ENCODE results near the gene DEPDC4. TPM values are rescaled to one million over a fixed set of nuclear protein-coding genes. Genes with fewer than 3 reads are reported as not detected.
"Not testable (repeated sequence)": the region's sequence is repeated elsewhere in the genome, so short reads cannot be mapped to it uniquely, and the experiment has no call there.

DEPDC4 gene
- total RNA-seq (ENCODE audit: insufficient read depth, low replicate concordance): not detected

DNA sequence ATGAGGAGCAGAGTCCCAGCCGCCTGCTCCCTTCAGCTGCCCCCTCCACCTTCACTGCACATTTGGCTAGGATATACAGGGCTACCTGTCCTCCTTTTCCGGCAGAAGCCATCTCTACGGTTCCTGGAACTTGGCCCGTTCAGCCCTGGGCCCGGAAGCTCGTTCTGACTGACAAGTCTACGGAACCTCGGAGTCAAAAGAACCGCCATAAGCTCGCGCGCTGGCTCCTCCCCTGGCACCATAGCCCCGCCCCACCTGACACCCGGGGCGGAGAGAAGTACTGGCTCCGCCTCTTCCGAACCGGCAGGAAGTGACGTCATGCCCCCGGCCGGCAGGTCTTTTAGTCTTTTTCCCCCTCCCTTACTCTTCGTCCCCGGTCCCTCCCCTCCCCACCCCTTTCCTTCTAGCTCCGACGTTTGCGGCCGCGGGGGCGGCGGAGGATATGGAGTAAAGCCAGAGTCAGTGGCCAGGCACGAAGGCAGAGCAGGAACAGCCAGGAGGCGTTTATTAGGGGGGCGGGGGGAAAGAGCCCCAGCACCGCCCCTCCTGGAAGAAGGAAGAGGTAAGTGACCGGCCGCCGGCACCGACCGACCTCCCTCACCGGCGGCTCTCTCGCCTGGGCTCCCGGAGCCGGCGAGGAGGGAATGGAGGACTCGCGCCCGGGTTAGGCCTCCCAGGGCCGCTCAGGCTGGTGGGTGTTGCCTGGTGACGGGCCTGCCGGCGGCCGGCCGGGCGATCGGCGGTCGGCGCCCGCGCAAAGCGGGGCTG, at the start of gene DEPDC4, which contains the start of gene SCYL2:
TSS of gene DEPDC4 (minus strand) at position 245 of the 768 bp plus-strand sequence. CDS start at position 242, 3 bp downstream.
TSS of gene SCYL2 (plus strand) at position 343 of the 768 bp plus-strand sequence. CDS start 15,794 bp downstream, outside the sequence.
- peak; percentile 98 for DNase-seq (ENCODE audit: low spot score)

- DNase-seq (ENCODE audit: low spot score): no peak
Measured at GRCh38 chr12:100311317-100311716, 44.4 kb upstream of the DEPDC4 start.

- DNase-seq (ENCODE audit: low spot score): not testable (repeated sequence)
Measured at GRCh38 chr12:100308138-100308537, 41.3 kb upstream of the DEPDC4 start.

- DNase-seq (ENCODE audit: low spot score): not testable (repeated sequence)
Measured at GRCh38 chr12:100304334-100304733, 37.5 kb upstream of the DEPDC4 start.

- DNase-seq (ENCODE audit: low spot score): no peak
Measured at GRCh38 chr12:100303831-100304230, 37.0 kb upstream of the DEPDC4 start.

- DNase-seq (ENCODE audit: low spot score): no peak
Measured at GRCh38 chr12:100302081-100302480, 35.2 kb upstream of the DEPDC4 start.

DNA sequence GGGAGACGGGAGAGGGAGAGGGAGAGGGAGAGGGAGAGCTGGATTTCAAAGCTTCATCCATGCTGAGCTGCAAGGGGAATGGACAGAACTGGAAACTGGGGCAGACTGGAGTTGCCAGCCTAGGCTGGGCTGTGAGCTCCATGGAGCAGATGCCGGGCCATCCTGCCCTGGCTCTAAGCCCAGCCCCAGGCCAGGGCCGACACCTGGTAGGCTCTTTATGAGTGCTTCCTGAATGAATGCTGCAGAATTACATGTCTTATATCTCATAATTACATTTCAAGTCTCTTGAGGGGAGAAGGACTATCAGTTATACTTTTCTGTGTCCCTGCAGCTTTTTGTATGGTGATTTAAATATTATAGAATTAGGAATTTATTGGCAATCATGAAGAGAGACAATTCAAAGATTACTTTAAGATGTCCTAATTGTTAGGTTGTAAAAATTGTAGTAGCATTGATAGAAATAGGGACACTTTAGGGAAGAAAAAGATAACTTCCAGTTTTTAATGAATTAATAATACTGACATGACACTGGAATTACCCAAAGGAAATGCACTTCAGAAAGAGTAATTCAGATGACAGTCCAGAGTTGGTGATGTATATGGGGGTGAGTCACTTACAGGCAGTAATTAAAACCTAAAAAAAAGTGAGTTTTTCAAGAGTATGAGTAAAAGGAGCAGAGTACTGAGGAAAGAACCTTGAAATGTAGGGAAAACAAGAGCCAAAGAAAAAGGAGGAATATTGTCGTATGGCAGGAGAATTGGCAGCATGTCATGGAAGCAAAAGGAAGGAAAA, 29.1 kb upstream of the DEPDC4 start:
- DNase-seq (ENCODE audit: low spot score): no peak

GRCh38 chr12:100294366-100294765, 27.5 kb upstream of the DEPDC4 start:
- not testable (repeated sequence) for DNase-seq (ENCODE audit: low spot score)

GRCh38 chr12:100293017-100293416, 26.1 kb upstream of the DEPDC4 start:
- DNase-seq (ENCODE audit: low spot score): no peak

DNA sequence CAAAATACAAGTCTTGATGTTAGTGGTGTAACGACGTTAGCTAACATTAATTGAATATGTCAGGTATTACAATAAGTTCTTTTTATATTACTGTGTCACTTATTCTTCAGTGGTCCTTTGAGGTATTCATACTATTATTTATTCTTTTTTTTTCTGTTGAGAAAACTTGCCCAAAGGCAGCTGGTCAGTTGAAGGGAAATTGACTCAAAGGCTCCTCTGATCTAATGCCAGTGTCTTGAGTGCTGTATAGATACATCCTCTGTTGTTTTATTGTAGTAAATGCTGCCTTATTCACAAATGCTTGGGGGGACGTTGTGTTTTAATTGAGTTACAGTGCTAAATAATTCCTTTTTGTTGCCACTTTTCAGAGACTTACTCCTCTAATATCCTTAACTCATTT, 23.1 kb upstream of the DEPDC4 start:
- DNase-seq (ENCODE audit: low spot score): no peak

GRCh38 chr12:100289038-100289437, 22.2 kb upstream of the DEPDC4 start:
- no peak for DNase-seq (ENCODE audit: low spot score)

DNA sequence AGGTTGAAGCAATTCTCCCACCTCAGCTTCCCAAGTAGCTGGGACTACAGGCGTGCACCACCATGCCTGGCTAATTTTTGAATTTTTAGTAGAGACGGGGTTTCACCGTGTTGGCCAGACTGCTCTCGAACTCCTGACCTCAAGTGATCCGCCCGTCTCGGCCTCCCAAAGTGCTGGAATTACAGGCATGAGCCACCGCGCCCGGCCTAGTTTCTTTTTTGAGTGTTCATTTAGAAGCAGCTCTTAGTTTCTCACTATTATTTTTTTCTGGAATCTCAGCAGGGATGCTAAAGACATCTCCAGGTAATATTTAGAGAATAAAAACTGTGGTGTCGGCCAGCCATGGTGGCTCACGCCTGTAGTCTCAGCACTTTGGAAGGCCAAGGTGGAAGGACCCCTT, 17.7 kb upstream of the DEPDC4 start:
- DNase-seq (ENCODE audit: low spot score): not testable (repeated sequence)

DNA sequence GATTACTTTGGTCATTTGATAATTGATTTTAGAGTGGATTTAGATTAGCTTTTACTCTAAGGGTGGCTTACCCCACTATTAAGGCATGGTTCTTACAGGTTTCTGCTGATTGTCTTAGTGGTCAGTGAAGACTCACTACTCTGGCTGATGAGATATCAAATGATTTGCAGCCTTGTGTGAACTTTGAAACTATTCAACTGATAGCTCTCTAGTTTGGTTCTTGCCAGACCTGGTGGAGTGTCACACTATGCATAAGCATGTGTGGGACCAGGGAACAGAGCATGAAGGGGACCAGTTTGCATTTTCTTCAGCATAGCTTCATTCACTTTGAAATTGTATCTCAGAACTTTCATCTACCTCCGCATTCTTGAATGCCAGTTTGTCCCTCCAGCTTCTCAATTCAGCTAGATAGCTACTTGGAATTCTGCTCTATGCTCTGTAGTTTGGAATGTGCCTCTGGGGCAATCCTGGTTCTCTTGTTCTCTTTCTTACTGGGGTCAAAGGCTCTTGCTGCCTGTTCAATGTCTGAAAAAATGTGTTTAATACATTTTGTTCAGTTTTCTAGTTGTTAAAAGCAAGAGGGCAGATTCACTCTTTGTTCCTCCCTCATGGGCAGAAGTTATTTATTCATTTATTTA, 12.8 kb upstream of the DEPDC4 start:
- no peak for DNase-seq (ENCODE audit: low spot score)

DNA sequence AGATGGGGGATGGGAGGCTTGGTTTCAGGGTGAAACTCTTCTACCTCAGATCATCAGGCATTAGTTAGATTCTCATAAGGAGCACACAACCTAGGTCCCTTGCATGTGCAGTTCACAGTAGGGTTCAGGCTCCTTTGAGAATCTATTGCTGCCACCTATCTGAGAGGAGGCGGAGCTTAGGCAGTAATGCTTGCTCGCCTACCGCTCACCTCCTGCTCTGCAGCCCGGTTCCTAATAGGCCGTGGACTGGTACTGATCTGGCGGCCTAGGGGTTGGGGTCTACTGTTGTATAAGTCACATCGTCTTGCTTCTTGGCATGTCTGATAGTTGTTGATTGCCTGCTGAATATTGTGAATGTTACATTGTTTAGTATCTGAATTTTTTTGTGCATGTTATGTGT, 12.3 kb upstream of the DEPDC4 start:
- no peak for DNase-seq (ENCODE audit: low spot score)

GRCh38 chr12:100274291-100274690, 7.4 kb upstream of the DEPDC4 start:
- DNase-seq (ENCODE audit: low spot score): no peak

DNA sequence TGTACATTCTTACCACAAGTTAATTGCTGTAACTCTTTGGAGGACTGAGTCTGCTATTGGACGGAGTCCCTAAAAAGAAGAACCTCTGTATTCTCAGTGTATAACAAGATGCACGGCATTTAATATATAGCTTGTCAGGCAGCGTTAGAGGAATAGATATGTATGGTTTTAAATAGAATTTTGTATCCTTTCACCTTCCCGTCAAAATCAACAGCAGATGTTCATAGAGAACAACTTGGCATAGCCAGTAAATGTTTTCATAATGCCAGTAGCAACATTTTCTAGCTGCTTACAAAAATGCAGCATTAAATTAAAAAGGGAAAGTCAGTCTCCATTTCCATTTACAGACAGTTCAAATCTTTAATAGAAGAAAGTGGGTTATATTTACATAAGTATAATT, 6.9 kb upstream of the DEPDC4 start:
- DNase-seq (ENCODE audit: low spot score): no peak

DNA sequence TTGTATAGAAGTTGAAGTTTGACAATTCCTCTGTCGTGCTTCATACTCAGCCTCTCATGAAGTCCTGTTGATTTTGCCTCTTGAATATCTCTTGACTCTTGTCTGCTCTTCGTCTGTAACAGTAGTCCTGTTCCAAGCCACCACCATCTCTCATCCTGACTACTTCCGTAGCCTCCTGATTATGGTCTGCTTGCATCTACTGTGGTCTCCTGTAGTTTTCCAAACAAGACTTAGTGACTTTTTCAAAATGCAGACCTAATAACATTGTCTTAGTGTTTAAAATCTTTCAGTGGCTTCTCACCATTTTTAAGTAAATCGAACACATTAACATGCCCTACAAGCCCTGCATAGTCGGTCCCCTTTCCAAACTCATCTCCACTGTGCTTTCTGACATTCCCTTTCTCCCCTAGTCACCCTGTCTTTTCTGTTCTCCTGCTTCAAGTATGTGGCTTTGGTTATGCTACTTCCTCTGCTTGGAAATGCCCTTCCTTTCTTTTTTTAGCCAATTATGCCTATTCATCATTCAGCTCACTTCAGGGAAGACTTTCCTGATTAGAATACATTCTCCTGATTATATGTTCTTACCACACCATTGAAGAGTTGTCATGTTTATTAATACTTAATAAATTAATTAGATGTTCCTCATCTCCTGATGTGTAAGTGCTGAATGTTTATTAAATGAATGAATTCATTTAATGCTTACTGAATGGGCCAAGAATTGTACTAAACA, 2.1 kb upstream of the DEPDC4 start:
- DNase-seq (ENCODE audit: low spot score): no peak

DNA sequence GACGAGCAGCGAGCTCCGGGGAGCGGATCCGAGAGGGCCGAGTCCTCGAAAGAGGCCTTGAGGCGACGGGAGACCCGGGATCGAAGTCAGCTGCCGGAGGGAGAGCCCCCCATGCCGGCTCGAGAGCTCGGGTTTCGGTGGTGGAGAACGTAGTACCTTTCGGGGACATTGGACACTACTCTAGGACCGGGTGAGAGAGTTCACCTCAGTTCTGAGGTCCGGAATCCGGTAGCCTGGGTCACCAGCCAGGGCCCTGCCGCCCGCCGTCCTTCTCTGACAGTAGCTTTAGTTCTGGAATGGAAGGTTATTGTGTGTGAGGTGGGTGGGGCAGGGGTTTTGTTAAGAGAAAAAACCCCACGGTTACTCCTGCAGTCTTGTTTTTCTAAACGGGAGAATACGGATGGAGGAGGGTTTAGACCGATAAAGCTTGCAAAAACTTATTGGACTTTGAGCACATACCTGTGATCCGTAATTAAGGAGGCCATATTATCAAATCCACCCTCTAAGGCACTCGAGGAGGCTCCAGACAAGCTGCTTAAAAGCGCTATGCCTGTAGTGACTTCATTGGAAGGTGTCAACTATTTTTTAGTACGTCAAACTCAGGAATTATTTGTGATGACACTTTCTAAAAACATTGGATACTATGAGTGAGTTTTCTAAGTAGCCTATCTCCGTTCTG, 863 bp upstream of the DEPDC4 start:
- no peak for DNase-seq (ENCODE audit: low spot score)

DNA sequence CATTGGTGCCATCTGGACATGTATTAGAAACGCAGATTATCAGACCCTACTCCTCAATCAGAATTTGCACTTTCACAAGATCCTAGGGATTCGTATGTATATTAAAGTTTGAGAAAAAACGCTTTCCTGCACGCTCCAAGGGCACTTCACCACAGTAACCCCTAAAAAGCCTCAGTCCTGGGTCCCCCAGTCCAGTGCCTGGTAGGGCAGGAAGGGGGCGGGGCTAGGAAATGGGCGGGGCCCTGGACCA, 369 bp downstream of the DEPDC4 start:
- DNase-seq (ENCODE audit: low spot score): no peak

DNA sequence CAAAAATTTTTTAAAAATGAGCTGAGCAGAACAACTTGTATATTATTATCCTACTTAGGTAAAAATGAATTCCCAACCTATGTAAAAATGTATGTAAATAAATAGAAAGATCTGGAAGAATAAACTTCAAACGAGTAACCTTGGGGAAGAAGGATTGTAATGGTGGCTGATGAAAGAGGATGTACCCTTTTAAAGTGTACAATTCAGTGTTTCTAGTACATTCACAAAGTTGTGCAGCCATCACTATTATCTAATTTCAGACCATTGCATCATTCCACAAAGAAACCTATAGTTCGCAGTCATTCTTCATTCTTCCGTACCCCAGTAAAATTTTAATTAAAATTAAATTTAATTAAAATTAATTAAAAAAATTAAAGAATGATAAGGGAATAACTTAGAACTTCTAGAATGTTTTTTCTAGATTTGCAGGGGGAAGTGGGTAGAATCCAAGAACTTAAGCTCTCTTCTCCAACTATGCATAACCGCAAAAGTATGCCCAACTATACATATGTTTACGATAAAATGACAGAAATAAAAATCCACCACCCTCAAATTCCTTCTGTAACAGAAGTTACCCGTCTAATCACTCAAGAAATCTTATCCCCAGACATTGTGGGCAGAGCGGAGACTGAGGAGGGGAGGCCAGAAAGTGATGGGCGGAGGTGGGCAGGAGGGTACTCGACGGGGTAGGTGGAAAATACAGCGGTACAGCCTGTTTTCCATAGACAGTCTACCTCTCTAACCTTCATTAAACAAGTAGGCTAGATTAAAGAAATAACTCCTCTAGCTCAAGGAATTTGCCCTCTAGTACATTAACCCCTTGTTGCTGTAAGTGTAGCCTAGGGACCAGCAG, 921 bp downstream of the DEPDC4 start:
- DNase-seq (ENCODE audit: low spot score): no peak

Data from umbilical cord (tissue), 2 donors.